ENCODE measurements around the gene PPP2R1A. TPM values are rescaled to one million over a fixed set of nuclear protein-coding genes. Genes with fewer than 3 reads are reported as not detected.

Gene PPP2R1A
- total and polyA plus RNA-seq, 2 of the 13 experiments (the other 11 are each of a cell fraction or from before 2014, with no cell fraction given), result 86.7 to 130 TPM

DNA sequence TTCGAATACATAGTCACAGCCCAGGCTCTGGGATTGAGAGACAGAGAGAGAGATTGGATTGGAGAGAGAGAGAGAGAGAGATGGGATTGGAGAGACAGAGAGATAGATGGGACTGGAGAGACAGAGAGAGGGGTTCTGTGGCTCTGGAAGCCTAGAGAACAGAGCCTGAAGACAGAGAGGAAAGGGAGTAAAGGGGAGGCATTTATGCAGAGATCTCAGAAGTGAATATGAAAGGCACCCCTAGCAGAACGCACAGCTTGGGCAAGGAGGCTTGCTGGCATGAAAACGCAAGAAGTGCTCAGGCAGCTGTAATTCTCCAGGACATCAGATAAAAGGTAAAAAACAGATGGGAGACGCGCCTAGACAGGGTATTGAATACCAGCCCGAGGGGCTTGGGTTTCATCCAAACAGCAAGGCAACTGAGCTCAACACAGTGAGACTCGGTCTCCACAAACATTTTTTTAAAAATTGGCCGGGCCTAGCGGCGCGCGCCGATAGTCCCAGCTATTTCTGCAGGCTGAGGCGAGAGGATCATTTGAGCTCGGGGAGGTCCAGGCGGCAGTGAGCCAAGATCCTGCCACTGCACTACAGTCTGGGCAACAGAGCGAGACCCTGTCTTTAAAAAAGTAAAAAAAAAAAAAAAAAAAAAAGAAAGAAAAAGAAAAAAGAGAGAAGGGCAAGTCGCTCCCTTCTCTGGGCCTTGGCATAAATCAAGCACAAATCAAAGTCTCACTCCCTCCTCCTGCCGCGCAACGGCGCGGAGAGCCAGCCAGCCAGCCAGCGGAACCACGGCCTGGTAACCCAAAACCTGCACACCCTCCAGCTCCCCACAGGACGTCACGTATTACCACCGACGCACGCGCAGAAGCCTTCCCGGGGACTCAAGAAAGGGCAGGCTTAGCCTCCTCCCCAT, 774 bp upstream of the PPP2R1A start (continued):
- no peak for TF ChIP-seq PAXIP1 (CRISPR knock-in tag; conservative IDR thresholded peaks at IDR 0.05)
- no peak for TF ChIP-seq HOXD1 (CRISPR knock-in tag; IDR thresholded peaks at IDR 0.05)
- TF ChIP-seq RXRB (CRISPR knock-in tag; IDR thresholded peaks at IDR 0.05; ENCODE audit: borderline replicate concordance), result 0 out of 2 replicates have a peak, but pooled peaks have one; percentile 19
- TF ChIP-seq DMAP1 (CRISPR knock-in tag; IDR thresholded peaks at IDR 0.05), result 0 out of 2 replicates have a peak, but pooled peaks have one; percentile 13
- no peak for TF ChIP-seq PAWR (CRISPR knock-in tag; IDR thresholded peaks at IDR 0.05; ENCODE audit: borderline replicate concordance)
- TF ChIP-seq ELF4 (CRISPR knock-in tag; IDR thresholded peaks at IDR 0.05; ENCODE audit: borderline replicate concordance), result no peak
- TF ChIP-seq GATAD2A (CRISPR knock-in tag; IDR thresholded peaks at IDR 0.05), result 0 out of 2 replicates have a peak, but pooled peaks have one; percentile 3
- TF ChIP-seq NCOA1 (CRISPR knock-in tag; IDR thresholded peaks at IDR 0.05), result no peak
- no peak for TF ChIP-seq ZNF205 (CRISPR knock-in tag; IDR thresholded peaks at IDR 0.05)
- TF ChIP-seq ZNF672 (CRISPR knock-in tag; IDR thresholded peaks at IDR 0.05), result no peak
- TF ChIP-seq ZNF761 (CRISPR knock-in tag; conservative IDR thresholded peaks at IDR 0.05), result no peak
- TF ChIP-seq, protein P1, sequence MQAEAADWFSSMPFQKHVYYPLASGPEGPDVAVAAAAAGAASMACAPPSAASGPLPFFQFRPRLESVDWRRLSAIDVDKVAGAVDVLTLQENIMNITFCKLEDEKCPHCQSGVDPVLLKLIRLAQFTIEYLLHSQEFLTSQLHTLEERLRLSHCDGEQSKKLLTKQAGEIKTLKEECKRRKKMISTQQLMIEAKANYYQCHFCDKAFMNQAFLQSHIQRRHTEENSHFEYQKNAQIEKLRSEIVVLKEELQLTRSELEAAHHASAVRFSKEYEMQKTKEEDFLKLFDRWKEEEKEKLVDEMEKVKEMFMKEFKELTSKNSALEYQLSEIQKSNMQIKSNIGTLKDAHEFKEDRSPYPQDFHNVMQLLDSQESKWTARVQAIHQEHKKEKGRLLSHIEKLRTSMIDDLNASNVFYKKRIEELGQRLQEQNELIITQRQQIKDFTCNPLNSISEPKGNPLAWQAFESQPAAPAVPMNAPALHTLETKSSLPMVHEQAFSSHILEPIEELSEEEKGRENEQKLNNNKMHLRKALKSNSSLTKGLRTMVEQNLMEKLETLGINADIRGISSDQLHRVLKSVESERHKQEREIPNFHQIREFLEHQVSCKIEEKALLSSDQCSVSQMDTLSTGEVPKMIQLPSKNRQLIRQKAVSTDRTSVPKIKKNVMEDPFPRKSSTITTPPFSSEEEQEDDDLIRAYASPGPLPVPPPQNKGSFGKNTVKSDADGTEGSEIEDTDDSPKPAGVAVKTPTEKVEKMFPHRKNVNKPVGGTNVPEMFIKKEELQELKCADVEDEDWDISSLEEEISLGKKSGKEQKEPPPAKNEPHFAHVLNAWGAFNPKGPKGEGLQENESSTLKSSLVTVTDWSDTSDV (CRISPR knock-in tag; IDR thresholded peaks at IDR 0.05), result no peak
- no peak for TF ChIP-seq ZNF883 (CRISPR knock-in tag; IDR thresholded peaks at IDR 0.05; ENCODE audit: not compliant biosample characterization)
- no peak for TF ChIP-seq ZNF333 (CRISPR knock-in tag; IDR thresholded peaks at IDR 0.05; ENCODE audit: borderline replicate concordance)
- no peak for TF ChIP-seq HDAC2 (CRISPR knock-in tag; IDR thresholded peaks at IDR 0.05)
- no peak for TF ChIP-seq ZNF784 (CRISPR knock-in tag; IDR thresholded peaks at IDR 0.05; ENCODE audit: borderline replicate concordance)
- no peak for TF ChIP-seq ZMYM2 (CRISPR knock-in tag; IDR thresholded peaks at IDR 0.05)
- no peak for TF ChIP-seq AGO2 (optimal IDR thresholded peaks at IDR 0.05; ENCODE audit: low read depth, low read length)
- TF ChIP-seq ZFP62 (CRISPR knock-in tag; IDR thresholded peaks at IDR 0.05), result no peak
- no peak for TF ChIP-seq FOXP1 (IDR thresholded peaks at IDR 0.05)
- TF ChIP-seq FOXP1 (CRISPR knock-in tag; IDR thresholded peaks at IDR 0.05), result no peak
- no peak for TF ChIP-seq ZKSCAN5 (CRISPR knock-in tag; IDR thresholded peaks at IDR 0.05)
- TF ChIP-seq, protein P2, sequence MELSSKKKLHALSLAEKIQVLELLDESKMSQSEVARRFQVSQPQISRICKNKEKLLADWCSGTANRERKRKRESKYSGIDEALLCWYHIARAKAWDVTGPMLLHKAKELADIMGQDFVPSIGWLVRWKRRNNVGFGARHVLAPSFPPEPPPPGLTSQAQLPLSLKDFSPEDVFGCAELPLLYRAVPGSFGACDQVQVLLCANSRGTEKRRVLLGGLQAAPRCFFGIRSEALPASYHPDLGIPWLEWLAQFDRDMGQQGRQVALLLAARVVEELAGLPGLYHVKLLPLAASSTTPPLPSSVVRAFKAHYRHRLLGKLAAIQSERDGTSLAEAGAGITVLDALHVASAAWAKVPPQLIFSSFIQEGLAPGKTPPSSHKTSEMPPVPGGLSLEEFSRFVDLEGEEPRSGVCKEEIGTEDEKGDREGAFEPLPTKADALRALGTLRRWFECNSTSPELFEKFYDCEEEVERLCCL (CRISPR knock-in tag; IDR thresholded peaks at IDR 0.05; ENCODE audit: borderline replicate concordance), result no peak

All from HepG2 (cell line).